Panc1 (cell line): ENCODE results near the gene PHC3. TPM values are rescaled to one million over a fixed set of nuclear protein-coding genes. Genes with fewer than 3 reads are reported as not detected.
A peak's percentile ranks its signal among the peaks of the same experiment; 100 is the strongest.
"Not testable (repeated sequence)": the region's sequence is repeated elsewhere in the genome, so short reads cannot be mapped to it uniquely, and the experiment has no call there.

Experiments
- ATAC-seq: fragments of 200-7000 bp; cut with Tn5 transposase; 2 replicates; pipeline ENCODE4 v1.9.1; 2020; ENCODE audit warnings: mild to moderate bottlenecking, moderate library complexity
- BruUV-seq: library from RNA; stranded (reverse); fragments of 400-500 nt; replicated peaks from 2 replicates; lab custom pipeline; 2021; lab: Mats Ljungman, UMichigan
- CTCF ChIA-PET: fragments of 300-600 bp; sonication (Branson Sonifier 250); formaldehyde crosslinking; loops from one replicate; lab custom pipeline; 2022; ENCODE audit warnings: antibody characterized with exemption; lab: Charles Lee
- POLR2A ChIA-PET: fragments of 300-600 bp; sonication (Branson Sonifier 250); formaldehyde crosslinking; loops from one replicate; lab custom pipeline; 2022; ENCODE audit warnings: antibody characterized with exemption; lab: Charles Lee
- DNase-seq: peaks from one replicate; pipeline ENCODE4 v3.0.0-alpha.2; 2010; ENCODE audit warnings: low read depth, low spot score
- H3K27ac ChIP-seq: 2 replicates; pipeline ENCODE4 v1.5.1; 2011; ENCODE audit warnings: mild to moderate bottlenecking, low read length, inconsistent platforms
- H3K27me3 ChIP-seq: fragments of 200-500 bp; sonication (Bioruptor generic); 2 replicates; pipeline ENCODE4 v1.6.0; 2014; ENCODE audit warnings: low read length, inconsistent platforms; ENCODE audit not compliant: control insufficient read depth, insufficient read depth
- H3K36me3 ChIP-seq: fragments of 200-500 bp; sonication (Bioruptor generic); 2 replicates; pipeline ENCODE4 v1.5.1; 2014; ENCODE audit warnings: inconsistent platforms, mild to moderate bottlenecking, low read length, moderate library complexity; ENCODE audit not compliant: control insufficient read depth, insufficient read depth
- H3K4me1 ChIP-seq: 2 replicates; pipeline ENCODE4 v1.5.1; 2011; ENCODE audit warnings: inconsistent platforms, mild to moderate bottlenecking, low read length, moderate library complexity; ENCODE audit not compliant: control insufficient read depth, insufficient read depth
- H3K4me3 ChIP-seq, 2 experiments: 2 replicates each; pipeline ENCODE4 v1.5.1; 2011 to 2012; ENCODE audit warnings: low read depth in 2 of 2, low read length in 2 of 2, mild to moderate bottlenecking in 2 of 2, inconsistent platforms in 1 of 2, moderate library complexity in 1 of 2
- H3K9me3 ChIP-seq: fragments of 200-500 bp; sonication (Bioruptor generic); 2 replicates; pipeline ENCODE4 v1.5.1; 2014; ENCODE audit warnings: low read depth, mild to moderate bottlenecking, inconsistent platforms, low read length, moderate library complexity; ENCODE audit not compliant: control insufficient read depth, insufficient read depth
- CTCF ChIP-seq: fragments of 450-650 bp; IDR thresholded peaks from 2 replicates; pipeline ENCODE4 v1.5.1; 2017; ENCODE audit warnings: mild to moderate bottlenecking
- POLR2AphosphoS5 ChIP-seq: IDR thresholded peaks from 2 replicates; pipeline ENCODE4 v1.6.1; 2012; ENCODE audit warnings: mild to moderate bottlenecking, low read depth, low read length, moderate library complexity
- REST ChIP-seq, 2 experiments: IDR thresholded peaks; 2 replicates each; pipeline ENCODE4 v1.6.1; 2011 to 2012; ENCODE audit warnings: low read depth in 2 of 2, control low read depth in 1 of 2, low read length in 1 of 2, mild to moderate bottlenecking in 1 of 2, moderate library complexity in 1 of 2; ENCODE audit not compliant: insufficient read depth in 1 of 2
- SIN3A ChIP-seq: IDR thresholded peaks from 2 replicates; pipeline ENCODE4 v1.6.1; 2012; ENCODE audit warnings: low read depth, mild to moderate bottlenecking, low read length, moderate library complexity, borderline replicate concordance; ENCODE audit not compliant: insufficient read depth
- TCF7L2 ChIP-seq: IDR thresholded peaks from 2 replicates; pipeline ENCODE4 v1.6.1; 2011; ENCODE audit warnings: mild to moderate bottlenecking, low read depth, low read length, inconsistent platforms
- in situ Hi-C: cut with HindIII; loops from 2 replicates; pipeline ENCODE4 v1.10.0; 2016; ENCODE audit warnings: low sequenced_read_pairs, low pct_unique_long_range_greater_than_20kb
- intact Hi-C: fragments of 100-400 bp; cut with micrococcal nuclease; formaldehyde crosslinking; loops from one replicate; pipeline ENCODE4 v1.10.0; 2022; ENCODE audit not compliant: unreplicated experiment
- total RNA-seq: library from RNA; stranded (reverse); gene quantifications from one replicate; pipeline ENCODE4 v1.2.1, GENCODE V29; 2021; ENCODE audit not compliant: unreplicated experiment

Gene PHC3
- total RNA-seq, 1 experiment from 2014 or later: 53.8 TPM

- intact Hi-C loops: no loop called here
- 0 out of 2 replicates have a peak, but pooled peaks have one; percentile 51 for ATAC-seq
- Histone ChIP-seq H3K27me3 (peaks cover 10% of the 10 kb centered on the region; the same call in 1 of the 2 replicates), H3K4me3 (no peak overlapping the region), H3K9me3 (no peaks in the 10 kb centered on the region), H3K36me3 (no peaks in the 10 kb centered on the region), H3K27ac (no peak overlapping the region), H3K4me1 (no peaks in the 10 kb centered on the region)
- in situ Hi-C loops: no loop called here
- ChIA-PET POLR2A (no interaction called here), CTCF (no interaction called here)
- no TSS peak for BruUV-seq
- no peak for DNase-seq
- TF ChIP-seq REST (IDR thresholded peaks at IDR 0.05; ENCODE audit: insufficient read depth in 1 of 2, low read depth in 2 of 2, low read length in 1 of 2) (no peak), SIN3A (no peak), CTCF (no peak), TCF7L2 (no peak), POLR2AphosphoS5 (no peak)
Measured at GRCh38 chr3:170196833-170197232, 15.3 kb upstream of the PHC3 start.

GRCh38 chr3:170195759-170196158 lies 14.2 kb upstream of the PHC3 start:
- H3K9me3 ChIP-seq, ATAC-seq, in situ Hi-C loops, DNase-seq, intact Hi-C loops, H3K27me3 ChIP-seq, H3K27ac ChIP-seq, H3K36me3 ChIP-seq, POLR2A ChIA-PET, H3K4me1 ChIP-seq, BruUV-seq, H3K4me3 ChIP-seq, CTCF ChIA-PET: not testable (repeated sequence)

- ChIA-PET POLR2A (no interaction called here), CTCF (interaction anchor here (0.6 to 1.4 kb wide), 3 partner anchors 12 to 342 kb away, joined by 3 to 4 read pairs (median 3); no protein-coding TSS in a partner anchor)
- no peak overlapping the region for H3K27ac ChIP-seq
- TF ChIP-seq POLR2AphosphoS5 (no peak), TCF7L2 (no peak), CTCF (peak; percentile 71), SIN3A (no peak)
- no peak overlapping the region; a peak in 1 of 4 replicates for H3K4me3 ChIP-seq
- no peaks in the 10 kb centered on the region for H3K36me3 ChIP-seq
- H3K27me3 ChIP-seq: no peaks in the 10 kb centered on the region; the same call in 1 of the 2 replicates
- H3K9me3 ChIP-seq: no peaks in the 10 kb centered on the region
- DNase-seq (no peak), ATAC-seq (peak; percentile 71)
- no peaks in the 10 kb centered on the region for H3K4me1 ChIP-seq
- no TSS peak for BruUV-seq
- in situ Hi-C loops: no loop called here
- intact Hi-C loops: no loop called here
Measured at GRCh38 chr3:170189398-170190256, 8.1 kb upstream of the PHC3 start.
